Astrocyte of the spinal cord (primary cell): ENCODE data around the gene ZFAND6.
"Not testable (repeated sequence)": the region's sequence is repeated elsewhere in the genome, so short reads cannot be mapped to it uniquely, and the experiment has no call there.

Source experiments
- DNase-seq: peaks from one replicate; pipeline ENCODE4 v3.0.0; 2011; ENCODE audit warnings: low read depth, low spot score
- H3K4me3 ChIP-seq: 2 replicates; pipeline ENCODE4 v1.5.1; 2011; ENCODE audit warnings: low read depth, mild to moderate bottlenecking, low read length, moderate library complexity
- in situ Hi-C: cut with HindIII; loops from 2 replicates; pipeline ENCODE4 v1.10.0; 2017; ENCODE audit warnings: low sequenced_read_pairs
- TF ChIP-seq, protein P1 (sequence below): IDR thresholded peaks from 2 replicates; pipeline ENCODE4 v1.5.1; 2012; ENCODE audit warnings: low read depth, mild to moderate bottlenecking, low read length, inconsistent platforms

ZFAND6 gene

DNA sequence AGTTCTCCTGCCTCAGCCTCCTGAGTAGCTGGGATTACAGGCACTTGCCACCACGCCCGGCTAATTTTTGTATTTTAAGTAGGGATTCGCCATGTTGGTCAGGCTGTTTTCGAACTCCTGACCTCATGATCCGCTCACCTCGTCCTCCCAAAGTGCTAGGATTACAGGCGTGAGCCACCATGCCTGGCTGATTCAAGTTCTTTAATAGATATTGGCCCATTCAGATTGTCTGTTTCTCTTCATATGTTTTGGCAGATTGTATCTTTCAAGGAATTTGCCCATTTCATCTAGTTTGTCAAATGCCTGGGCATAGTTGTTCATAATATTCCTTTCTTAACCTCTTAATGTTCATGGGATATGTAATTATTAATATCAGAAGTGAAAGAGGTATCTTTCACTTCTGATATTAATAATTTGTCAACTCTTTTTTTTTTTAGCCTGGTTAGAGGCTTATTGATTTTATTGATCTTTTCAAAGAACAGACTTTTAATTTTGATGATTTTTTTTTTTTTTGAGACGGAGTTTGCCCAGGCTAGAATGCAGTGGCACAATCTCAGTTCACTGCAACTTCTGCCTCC lies 40.2 kb upstream of the ZFAND6 start:
- in situ Hi-C loops, result no loop called here
- no peak for DNase-seq
- no peak overlapping the region for H3K4me3 ChIP-seq
- TF ChIP-seq, protein P1, sequence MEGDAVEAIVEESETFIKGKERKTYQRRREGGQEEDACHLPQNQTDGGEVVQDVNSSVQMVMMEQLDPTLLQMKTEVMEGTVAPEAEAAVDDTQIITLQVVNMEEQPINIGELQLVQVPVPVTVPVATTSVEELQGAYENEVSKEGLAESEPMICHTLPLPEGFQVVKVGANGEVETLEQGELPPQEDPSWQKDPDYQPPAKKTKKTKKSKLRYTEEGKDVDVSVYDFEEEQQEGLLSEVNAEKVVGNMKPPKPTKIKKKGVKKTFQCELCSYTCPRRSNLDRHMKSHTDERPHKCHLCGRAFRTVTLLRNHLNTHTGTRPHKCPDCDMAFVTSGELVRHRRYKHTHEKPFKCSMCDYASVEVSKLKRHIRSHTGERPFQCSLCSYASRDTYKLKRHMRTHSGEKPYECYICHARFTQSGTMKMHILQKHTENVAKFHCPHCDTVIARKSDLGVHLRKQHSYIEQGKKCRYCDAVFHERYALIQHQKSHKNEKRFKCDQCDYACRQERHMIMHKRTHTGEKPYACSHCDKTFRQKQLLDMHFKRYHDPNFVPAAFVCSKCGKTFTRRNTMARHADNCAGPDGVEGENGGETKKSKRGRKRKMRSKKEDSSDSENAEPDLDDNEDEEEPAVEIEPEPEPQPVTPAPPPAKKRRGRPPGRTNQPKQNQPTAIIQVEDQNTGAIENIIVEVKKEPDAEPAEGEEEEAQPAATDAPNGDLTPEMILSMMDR, result no peak

DNA sequence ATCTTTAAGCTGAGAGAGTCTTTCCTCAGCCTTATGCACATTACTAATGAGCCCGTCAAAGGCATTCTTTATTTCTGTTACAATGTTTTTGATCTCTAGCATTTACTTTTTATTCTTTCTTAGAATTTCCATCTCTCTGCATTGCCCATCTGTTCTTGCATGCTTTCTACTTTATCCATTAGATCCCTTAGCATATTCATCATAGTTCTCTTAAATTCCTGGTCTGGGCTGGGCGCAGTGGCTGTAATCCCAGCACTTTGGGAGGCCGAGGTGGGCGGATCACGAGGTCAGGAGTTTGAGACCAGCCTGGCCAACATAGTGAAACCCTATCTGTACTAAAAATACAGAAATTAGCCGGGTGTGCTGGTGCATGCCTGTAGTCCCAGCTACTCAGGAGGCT lies 39.3 kb upstream of the ZFAND6 start:
- DNase-seq, in situ Hi-C loops: not testable (repeated sequence)

DNA sequence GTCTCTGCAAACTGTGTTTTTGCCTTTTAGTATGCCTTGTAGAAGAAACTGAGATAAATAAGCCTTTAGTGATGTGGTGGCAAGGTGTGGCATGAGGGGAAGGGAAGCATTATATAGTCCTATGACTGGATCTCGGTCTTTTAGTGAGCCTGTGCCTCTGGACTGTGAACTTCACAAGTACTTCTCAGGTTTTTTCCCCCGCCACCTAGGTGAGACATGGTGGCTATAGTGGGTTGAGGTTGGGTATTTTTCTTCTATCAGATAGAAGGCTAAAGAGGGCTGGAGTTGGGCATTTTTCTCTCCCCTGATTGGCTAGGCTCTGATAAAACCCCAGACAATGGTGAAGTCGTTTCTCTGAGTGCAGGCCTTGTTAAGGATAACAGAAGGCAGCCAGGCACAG lies 38.7 kb upstream of the ZFAND6 start:
- TF ChIP-seq, protein P1, result no peak
- H3K4me3 ChIP-seq, result no peak overlapping the region
- no peak for DNase-seq
- in situ Hi-C loops, result no loop called here

More for the DNA sequence above, 39.3 kb upstream of the ZFAND6 start:
- not testable (repeated sequence) for H3K4me3 ChIP-seq

DNA sequence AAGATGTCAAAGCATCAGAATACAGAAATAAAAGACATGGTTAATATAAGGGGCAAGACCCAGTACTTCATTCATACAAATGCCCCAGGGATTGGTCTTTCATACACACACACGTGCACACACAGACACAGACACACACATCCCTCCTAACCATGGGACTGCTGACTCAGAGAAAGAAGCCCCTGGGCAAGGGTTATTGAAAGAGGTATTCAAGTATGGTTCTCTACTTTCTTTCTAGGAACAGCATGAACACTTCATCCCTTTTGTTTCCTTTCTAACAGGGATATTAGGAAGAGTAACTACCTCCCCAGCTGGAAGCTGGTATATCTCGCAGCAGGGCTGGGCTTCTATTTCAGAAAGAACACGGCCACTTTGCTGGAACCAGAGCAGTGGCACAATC lies 33.2 kb upstream of the ZFAND6 start:
- TF ChIP-seq, protein P1, result no peak
- in situ Hi-C loops, result no loop called here
- no peak overlapping the region for H3K4me3 ChIP-seq
- no peak for DNase-seq

DNA sequence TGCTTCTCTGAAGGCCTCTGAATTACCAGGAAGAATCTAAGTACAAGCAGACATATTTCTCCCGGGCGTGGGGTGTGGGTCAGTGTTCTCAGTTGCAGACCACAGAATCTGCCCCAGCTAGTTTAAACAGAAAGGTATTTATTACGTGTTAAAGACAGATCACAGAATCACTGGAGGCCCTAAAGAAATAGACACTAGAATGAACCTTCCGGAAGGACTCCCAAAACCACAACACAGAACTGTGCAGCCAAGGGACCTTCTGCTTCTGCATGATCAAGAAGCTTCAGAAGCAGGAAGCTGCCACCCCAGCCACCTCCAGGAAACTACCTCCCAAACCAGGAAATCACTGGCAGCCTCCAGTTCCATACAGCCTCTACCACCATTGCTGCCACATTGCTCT lies 32.7 kb upstream of the ZFAND6 start:
- no peak for DNase-seq
- TF ChIP-seq, protein P1, result no peak
- H3K4me3 ChIP-seq, result no peak overlapping the region
- in situ Hi-C loops, result no loop called here

DNA sequence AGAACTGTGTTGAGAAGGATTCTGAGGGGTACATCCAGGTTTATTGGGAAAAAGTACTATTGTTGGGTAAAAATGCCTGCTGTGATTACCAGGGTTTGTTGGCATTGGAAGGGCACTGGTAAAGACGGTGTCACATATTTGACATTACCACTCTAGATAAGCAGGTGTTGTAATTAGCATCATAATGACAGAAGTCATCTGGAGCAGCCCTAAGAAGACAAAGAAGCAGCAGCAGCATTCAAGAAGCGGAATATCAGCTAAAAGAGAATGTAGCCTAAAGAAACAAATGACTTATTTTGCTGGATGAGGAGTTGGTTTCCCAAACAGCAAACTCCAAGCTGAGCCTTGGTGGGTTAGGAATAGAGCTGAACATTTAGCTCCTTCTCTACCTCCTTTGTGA lies 30.5 kb upstream of the ZFAND6 start:
- H3K4me3 ChIP-seq, result no peak overlapping the region
- in situ Hi-C loops, result no loop called here
- TF ChIP-seq, protein P1, result no peak
- no peak for DNase-seq

DNA sequence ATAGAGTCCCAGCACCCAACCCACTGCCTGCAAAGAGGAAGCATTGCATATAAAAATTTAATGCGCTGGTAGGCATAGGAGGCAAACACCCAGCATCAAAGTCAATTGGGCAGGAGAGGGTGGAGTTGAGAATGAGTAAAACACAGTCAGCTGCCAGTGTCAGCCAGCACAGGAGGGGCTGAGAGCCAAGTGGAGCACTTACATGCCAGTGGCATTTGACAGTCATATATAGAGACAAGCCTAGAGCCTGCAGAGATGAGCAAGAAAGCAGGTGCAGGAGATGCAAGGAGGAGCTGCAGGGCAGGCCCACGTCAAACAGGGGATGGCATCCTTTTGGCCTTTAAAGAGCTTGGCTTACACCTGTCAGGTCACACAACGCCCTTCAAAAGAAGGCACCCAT lies 27.6 kb upstream of the ZFAND6 start:
- TF ChIP-seq, protein P1, result no peak
- no peak for DNase-seq
- in situ Hi-C loops, result no loop called here

More for the DNA sequence above, 27.6 kb upstream of the ZFAND6 start:
- H3K4me3 ChIP-seq, result no peak overlapping the region
